IMR-90 (cell line): ENCODE data around the gene PRH1.

Experiments
- CTCF ChIP-seq: conservative IDR thresholded peaks from 2 replicates; pipeline ENCODE4 v1.5.1; 2012; ENCODE audit warnings: mild to moderate bottlenecking, low read depth, low read length, improper control_type of control experiment
- ELK1 ChIP-seq: fragments of 150-350 bp; IDR thresholded peaks from 2 replicates; pipeline ENCODE4 v1.6.1; 2016; ENCODE audit warnings: low read depth, mild to moderate bottlenecking, low read length, moderate library complexity, borderline replicate concordance
- FOS ChIP-seq: fragments of 150-350 bp; IDR thresholded peaks from 2 replicates; pipeline ENCODE4 v1.6.1; 2016; ENCODE audit warnings: low read depth, low read length
- MAFK ChIP-seq: IDR thresholded peaks from 2 replicates; pipeline ENCODE4 v1.6.1; 2012; ENCODE audit warnings: low read depth, low read length, improper control_type of control experiment
- MAZ ChIP-seq: IDR thresholded peaks from 2 replicates; pipeline ENCODE4 v1.6.1; 2012; ENCODE audit warnings: low read depth, mild to moderate bottlenecking, low read length, improper control_type of control experiment, moderate library complexity, borderline replicate concordance
- POLR2A ChIP-seq: IDR thresholded peaks from 2 replicates; pipeline ENCODE4 v1.6.1; 2012; ENCODE audit warnings: mild to moderate bottlenecking, low read depth, low read length
- RAD21 ChIP-seq: IDR thresholded peaks from 2 replicates; pipeline ENCODE4 v1.6.1; 2012; ENCODE audit warnings: low read length, improper control_type of control experiment
- RCOR1 ChIP-seq: IDR thresholded peaks from 2 replicates; pipeline ENCODE4 v1.6.1; 2012; ENCODE audit warnings: mild to moderate bottlenecking, low read length, improper control_type of control experiment; ENCODE audit not compliant: insufficient replicate concordance
- SMC3 ChIP-seq: fragments of 150-350 bp; IDR thresholded peaks from 2 replicates; pipeline ENCODE4 v1.6.1; 2016; ENCODE audit warnings: low read depth, mild to moderate bottlenecking, antibody characterized with exemption, low read length, moderate library complexity

GRCh38 chr12:10853776-10854175, 30.3 kb downstream of the PRH1 start:
- TF ChIP-seq CTCF: no peak
- TF ChIP-seq POLR2A: no peak
- TF ChIP-seq SMC3: no peak
- no peak for TF ChIP-seq ELK1
- TF ChIP-seq RAD21: no peak
- TF ChIP-seq FOS: no peak
- no peak for TF ChIP-seq MAFK
- no peak for TF ChIP-seq MAZ
- no peak for TF ChIP-seq RCOR1
